ENCODE data around the gene PLEKHD1. TPM values are rescaled to one million over a fixed set of nuclear protein-coding genes. Genes with fewer than 3 reads are reported as not detected.
"Not testable (repeated sequence)": the region's sequence is repeated elsewhere in the genome, so short reads cannot be mapped to it uniquely, and the experiment has no call there.

PLEKHD1 gene
- total RNA-seq, 1 experiment from 2014 or later = not detected

GRCh38 chr14:69475194-69475818 is 9.2 kb upstream of the PLEKHD1 start:
- Histone ChIP-seq H3K27me3 (no peaks in the 10 kb centered on the region), H3K4me3 (no peak overlapping the region), H3K36me3 (no peaks in the 10 kb centered on the region), H3K9me3 (no peaks in the 10 kb centered on the region)
- peak; percentile 33 for DNase-seq

GRCh38 chr14:69476824-69477450 is 7.6 kb upstream of the PLEKHD1 start:
- H3K27me3 ChIP-seq, H3K4me3 ChIP-seq, DNase-seq, H3K36me3 ChIP-seq, H3K9me3 ChIP-seq: not testable (repeated sequence)

- H3K36me3 ChIP-seq, H3K27me3 ChIP-seq, H3K9me3 ChIP-seq, DNase-seq, H3K4me3 ChIP-seq: not testable (repeated sequence)
Observed at GRCh38 chr14:69478055-69478454, 6.5 kb upstream of the PLEKHD1 start.

GRCh38 chr14:69479696-69480095 is 4.8 kb upstream of the PLEKHD1 start:
- no peak for DNase-seq
- no peaks in the 10 kb centered on the region for H3K36me3 ChIP-seq

GRCh38 chr14:69480136-69480535 is 4.4 kb upstream of the PLEKHD1 start:
- Histone ChIP-seq H3K4me3 (no peak overlapping the region), H3K27me3 (peaks cover 13% of the 10 kb centered on the region), H3K36me3 (no peaks in the 10 kb centered on the region), H3K9me3 (no peaks in the 10 kb centered on the region)
- DNase-seq = no peak

More at GRCh38 chr14:69479696-69480095, 4.8 kb upstream of the PLEKHD1 start:
- H3K9me3 ChIP-seq = no peaks in the 10 kb centered on the region
- peaks cover 12% of the 10 kb centered on the region for H3K27me3 ChIP-seq
- no peak overlapping the region for H3K4me3 ChIP-seq

- H3K36me3 ChIP-seq = no peaks in the 10 kb centered on the region
Observed at GRCh38 chr14:69481815-69482568, 2.5 kb upstream of the PLEKHD1 start.

GRCh38 chr14:69483765-69484443 is 624 bp upstream of the PLEKHD1 start:
- peak; percentile 12 for DNase-seq
- Histone ChIP-seq H3K4me3 (no peak overlapping the region), H3K9me3 (no peaks in the 10 kb centered on the region), H3K27me3 (peaks cover 13% of the 10 kb centered on the region), H3K36me3 (no peaks in the 10 kb centered on the region)

More at GRCh38 chr14:69481815-69482568, 2.5 kb upstream of the PLEKHD1 start:
- Histone ChIP-seq H3K27me3 (peaks cover 13% of the 10 kb centered on the region), H3K9me3 (no peaks in the 10 kb centered on the region), H3K4me3 (no peak overlapping the region)
- no peak for DNase-seq

- Histone ChIP-seq H3K27me3 (peaks cover 13% of the 10 kb centered on the region), H3K36me3 (no peaks in the 10 kb centered on the region), H3K4me3 (no peak overlapping the region), H3K9me3 (no peaks in the 10 kb centered on the region)
- no peak for DNase-seq
Observed at GRCh38 chr14:69485315-69485660, 760 bp downstream of the PLEKHD1 start.

GRCh38 chr14:69485701-69486100 is 1.2 kb downstream of the PLEKHD1 start:
- DNase-seq = no peak
- no peak overlapping the region for H3K4me3 ChIP-seq
- no peaks in the 10 kb centered on the region for H3K36me3 ChIP-seq
- H3K27me3 ChIP-seq = peaks cover 13% of the 10 kb centered on the region
- H3K9me3 ChIP-seq = no peaks in the 10 kb centered on the region

- Histone ChIP-seq H3K36me3 (no peaks in the 10 kb centered on the region), H3K9me3 (no peaks in the 10 kb centered on the region), H3K27me3 (peaks cover 13% of the 10 kb centered on the region), H3K4me3 (no peak overlapping the region)
- DNase-seq = no peak
Observed at GRCh38 chr14:69487226-69487625, 2.7 kb downstream of the PLEKHD1 start.

GRCh38 chr14:69487771-69488170 is 3.2 kb downstream of the PLEKHD1 start:
- Histone ChIP-seq H3K27me3 (peaks cover 13% of the 10 kb centered on the region), H3K4me3 (no peak overlapping the region), H3K9me3 (no peaks in the 10 kb centered on the region), H3K36me3 (no peaks in the 10 kb centered on the region)
- no peak for DNase-seq

- no peaks in the 10 kb centered on the region for H3K36me3 ChIP-seq
- DNase-seq = no peak
- H3K4me3 ChIP-seq = no peak overlapping the region
- H3K27me3 ChIP-seq = peaks cover 4% of the 10 kb centered on the region
- no peaks in the 10 kb centered on the region for H3K9me3 ChIP-seq
Observed at GRCh38 chr14:69489495-69489894, 5.0 kb downstream of the PLEKHD1 start.

GRCh38 chr14:69490219-69490918 is 5.8 kb downstream of the PLEKHD1 start:
- no peak for DNase-seq
- Histone ChIP-seq H3K9me3 (no peaks in the 10 kb centered on the region), H3K4me3 (no peak overlapping the region), H3K27me3 (no peaks in the 10 kb centered on the region), H3K36me3 (no peaks in the 10 kb centered on the region)

GRCh38 chr14:69491193-69491592 is 6.7 kb downstream of the PLEKHD1 start:
- Histone ChIP-seq H3K27me3 (no peaks in the 10 kb centered on the region), H3K9me3 (no peaks in the 10 kb centered on the region), H3K36me3 (no peaks in the 10 kb centered on the region), H3K4me3 (no peak overlapping the region)
- no peak for DNase-seq

- H3K27me3 ChIP-seq = no peaks in the 10 kb centered on the region
- H3K9me3 ChIP-seq = no peaks in the 10 kb centered on the region
- DNase-seq = no peak
- no peak overlapping the region for H3K4me3 ChIP-seq
- H3K36me3 ChIP-seq = no peaks in the 10 kb centered on the region
Observed at GRCh38 chr14:69493038-69493437, 8.5 kb downstream of the PLEKHD1 start.

- DNase-seq = no peak
- H3K4me3 ChIP-seq = no peak overlapping the region
- no peaks in the 10 kb centered on the region for H3K9me3 ChIP-seq
- H3K36me3 ChIP-seq = no peaks in the 10 kb centered on the region
- no peaks in the 10 kb centered on the region for H3K27me3 ChIP-seq
Observed at GRCh38 chr14:69493791-69494190, 9.3 kb downstream of the PLEKHD1 start.
